GM12878 (cell line): Measurements from ENCODE around the gene GRIN2A. TPM values are rescaled to one million over a fixed set of nuclear protein-coding genes. Genes with fewer than 3 reads are reported as not detected.

Experiments
- ATAC-seq: fragments of 200-7000 bp; cut with Tn5 transposase; 3 replicates; pipeline ENCODE4 v1.9.1; 2020; ENCODE audit warnings: mild to moderate bottlenecking, moderate library complexity
- BruUV-seq: library from RNA; stranded (reverse); fragments of 400-500 nt; replicated peaks from 2 replicates; lab custom pipeline; 2021; lab: Mats Ljungman, UMichigan
- CTCF ChIA-PET: fragments of 300-600 bp; sonication (Branson Sonifier 250); formaldehyde crosslinking; extraction: SDS; loops from one replicate; lab custom pipeline; 2021; ENCODE audit warnings: inconsistent platforms; lab: Yijun Ruan, JAX
- POLR2A ChIA-PET: fragments of 350-600 bp; formaldehyde crosslinking; extraction: SDS; loops from one replicate; lab custom pipeline; 2021; ENCODE audit warnings: inconsistent platforms; lab: Charles Lee
- RAD21 ChIA-PET: fragments of 300-600 bp; sonication (Branson Sonifier 250); formaldehyde crosslinking; loops from one replicate; lab custom pipeline; 2023; ENCODE audit warnings: antibody characterized with exemption; ENCODE audit not compliant: unreplicated experiment; lab: Charles Lee
- SMC1A ChIA-PET: fragments of 300-600 bp; sonication (Branson Sonifier 250); formaldehyde crosslinking; loops from one replicate; lab custom pipeline; 2023; ENCODE audit not compliant: unreplicated experiment, uncharacterized antibody; lab: Charles Lee
- DNase-seq: peaks from one replicate; pipeline ENCODE4 v3.0.0-alpha.2; 2011; ENCODE audit warnings: low read depth, low spot score
- FAIRE-seq: peaks from 3 replicates; lab custom pipeline; 2011; peaks lifted over from hg19 to GRCh38; lab: Jason Lieb, UNC
- H2AFZ ChIP-seq: 2 replicates; pipeline ENCODE4 v1.6.0; 2011; ENCODE audit warnings: low read depth, low read length, control low read depth; ENCODE audit not compliant: control insufficient read depth
- H3K27ac ChIP-seq: 2 replicates; pipeline ENCODE4 v1.5.1; 2011; ENCODE audit warnings: control low read depth; ENCODE audit not compliant: control insufficient read depth, insufficient read depth
- H3K27me3 ChIP-seq, 2 experiments: replicated peaks in 1 of 2; 2 replicates each; pipeline versions ENCODE4 v1.6.0 to v1.6.1; 2011; ENCODE audit warnings: low read length in 1 of 2; ENCODE audit not compliant: control insufficient read depth in 2 of 2, insufficient read depth in 2 of 2
- H3K36me3 ChIP-seq, 2 experiments: 2 replicates each; pipeline ENCODE4 v1.5.1; 2011; ENCODE audit warnings: low read length in 1 of 2; ENCODE audit not compliant: control insufficient read depth in 2 of 2, insufficient read depth in 2 of 2
- H3K4me1 ChIP-seq: 2 replicates; pipeline ENCODE4 v1.6.1; 2011; ENCODE audit warnings: mild to moderate bottlenecking, low read length, moderate library complexity, mixed read lengths; ENCODE audit not compliant: control insufficient read depth, insufficient read depth
- H3K4me2 ChIP-seq: 2 replicates; pipeline ENCODE4 v1.6.0; 2011; ENCODE audit warnings: control low read depth; ENCODE audit not compliant: control insufficient read depth, insufficient read depth
- H3K4me3 ChIP-seq: fragments of 200-600 bp; sonication (generic); 2 replicates; pipeline ENCODE4 v1.5.1; 2016
- H3K79me2 ChIP-seq: 2 replicates; pipeline ENCODE4 v1.6.0; 2011; ENCODE audit warnings: low read length; ENCODE audit not compliant: control insufficient read depth, insufficient read depth
- H3K9ac ChIP-seq: 2 replicates; pipeline ENCODE4 v1.8.0; 2011; ENCODE audit warnings: low read length, control low read depth, mixed read lengths; ENCODE audit not compliant: control insufficient read depth, insufficient read depth
- H3K9me3 ChIP-seq: replicated peaks from 3 replicates; pipeline ENCODE4 v1.5.1; 2011; ENCODE audit warnings: mild to moderate bottlenecking, low read length; ENCODE audit not compliant: control insufficient read depth, insufficient read depth
- H4K20me1 ChIP-seq: 2 replicates; pipeline ENCODE4 v1.6.0; 2011; ENCODE audit not compliant: control insufficient read depth, insufficient read depth
- FOXK2 ChIP-seq: fragments of 450-650 bp; IDR thresholded peaks from 2 replicates; pipeline ENCODE4 v1.6.1; 2017; ENCODE audit warnings: mild to moderate bottlenecking, moderate library complexity
- JUNB ChIP-seq: IDR thresholded peaks from 2 replicates; pipeline ENCODE4 v1.6.1; 2016; ENCODE audit warnings: antibody characterized with exemption, mild to moderate bottlenecking
- MYB ChIP-seq: fragments of 150-350 bp; IDR thresholded peaks from 2 replicates; pipeline ENCODE4 v1.6.1; 2014; ENCODE audit warnings: mild to moderate bottlenecking, low read depth, low read length, borderline replicate concordance
- NKRF ChIP-seq: fragments of 450-650 bp; conservative IDR thresholded peaks from 2 replicates; pipeline ENCODE4 v1.6.1; 2017; ENCODE audit warnings: mild to moderate bottlenecking, moderate library complexity
- POU2F2 ChIP-seq: IDR thresholded peaks from 3 replicates; pipeline ENCODE4 v1.6.1; 2011; ENCODE audit warnings: low read depth, mild to moderate bottlenecking, low read length, borderline replicate concordance
- SKIL ChIP-seq: fragments of 450-650 bp; IDR thresholded peaks from 2 replicates; pipeline ENCODE4 v1.6.1; 2017; ENCODE audit warnings: mild to moderate bottlenecking, low read depth, inconsistent platforms; ENCODE audit not compliant: poor library complexity, severe bottlenecking
- TCF7 ChIP-seq: IDR thresholded peaks from 2 replicates; pipeline ENCODE4 v1.6.1; 2014; ENCODE audit warnings: antibody characterized with exemption, borderline replicate concordance
- USF2 ChIP-seq: IDR thresholded peaks from 2 replicates; pipeline ENCODE4 v1.6.1; 2011; ENCODE audit warnings: low read depth, low read length, improper control_type of control experiment, borderline replicate concordance
- ZNF207 ChIP-seq: fragments of 450-650 bp; IDR thresholded peaks from 2 replicates; pipeline ENCODE4 v1.6.1; 2014; ENCODE audit warnings: antibody characterized with exemption, mild to moderate bottlenecking, borderline replicate concordance
- ZNF592 ChIP-seq: fragments of 450-650 bp; IDR thresholded peaks from 2 replicates; pipeline ENCODE4 v1.6.1; 2017; ENCODE audit warnings: mild to moderate bottlenecking, moderate library complexity
- WGBS: methylation state at CpG from one replicate; pipeline ENCODE4 v1.1.6; 2016; ENCODE audit warnings: low lambda C conversion rate; ENCODE audit not compliant: insufficient replicate concordance, insufficient coverage; ENCODE audit errors: missing lambda C conversion rate; 5-methylcytosine and 5-hydroxymethylcytosine counted together
- in situ Hi-C: fragments of 300-500 bp; cut with MboI; formaldehyde crosslinking; loops from 9 replicates; pipeline ENCODE4 v1.14.3; 2018; ENCODE audit warnings: mixed read lengths
- intact Hi-C: fragments of 100-400 bp; cut with micrococcal nuclease; formaldehyde crosslinking; loops from one replicate; pipeline ENCODE4 v1.14.2; 2022; ENCODE audit not compliant: unreplicated experiment
- polyA plus RNA-seq, 11 experiments: library from polyadenylated mRNA; depleted of rRNA in 4 of 11; unstranded in 6 of 11; stranded (reverse) in 5 of 11; fragments of >200 nt; fragmentation: Nextera tagmentation in 4 of 11; fragmentation: Illumina TruSeq in 1 of 11; extraction: Ambion mirVana in 4 of 11; extraction: Trizol in 1 of 11; gene quantifications; 1 replicate in 1 of 11; 2 replicates in 10 of 11; pipeline versions ENCODE4 v1.2.1 to v1.2.3, GENCODE V29; 2011 to 2016; ENCODE audit warnings: inconsistent platforms in 2 of 11, missing spikeins in 2 of 11, low read depth in 1 of 11
- total RNA-seq, 4 experiments: library from RNA; depleted of rRNA in 3 of 4; stranded (reverse); fragments of >200 nt in 3 of 4; fragmentation: Illumina TruSeq in 1 of 4; extraction: Trizol in 1 of 4; gene quantifications; 2 replicates each; pipeline versions ENCODE4 v1.2.1 to v1.2.3, GENCODE V29; 2013 to 2021
- TF ChIP-seq, protein P1 (sequence below): fragments of 450-650 bp; IDR thresholded peaks from 2 replicates; pipeline ENCODE4 v1.6.1; 2017; ENCODE audit warnings: borderline replicate concordance

Gene GRIN2A
- total and polyA plus RNA-seq, 10 of the 15 experiments (the other 5 are each of a cell fraction or from before 2014, with no cell fraction given): 2.4 to 13.3 (median 7.3) TPM

DNA sequence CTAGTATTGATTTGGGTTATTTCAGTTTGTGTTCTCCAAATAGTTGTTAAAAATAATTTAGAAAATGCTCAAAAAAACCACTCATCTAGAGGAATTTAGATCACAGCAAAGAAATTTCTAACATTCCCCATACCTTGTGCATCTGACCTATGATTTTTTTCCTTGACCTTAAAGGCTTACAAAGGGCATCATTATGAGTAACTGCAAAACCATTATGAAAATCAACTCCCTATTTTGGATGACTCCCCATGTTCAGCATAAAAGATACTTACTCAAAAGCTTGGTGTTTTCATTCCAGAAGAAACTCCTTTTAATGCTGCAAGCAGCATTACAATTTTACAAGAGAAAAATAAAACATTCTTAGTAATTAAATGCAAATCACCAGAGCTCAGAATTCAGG, 83.2 kb downstream of the GRIN2A start (continued):
- TF ChIP-seq ZNF592: no peak
- no peak for TF ChIP-seq NKRF
- TF ChIP-seq USF2: no peak
- TF ChIP-seq JUNB: no peak
- TF ChIP-seq TCF7: no peak

DNA sequence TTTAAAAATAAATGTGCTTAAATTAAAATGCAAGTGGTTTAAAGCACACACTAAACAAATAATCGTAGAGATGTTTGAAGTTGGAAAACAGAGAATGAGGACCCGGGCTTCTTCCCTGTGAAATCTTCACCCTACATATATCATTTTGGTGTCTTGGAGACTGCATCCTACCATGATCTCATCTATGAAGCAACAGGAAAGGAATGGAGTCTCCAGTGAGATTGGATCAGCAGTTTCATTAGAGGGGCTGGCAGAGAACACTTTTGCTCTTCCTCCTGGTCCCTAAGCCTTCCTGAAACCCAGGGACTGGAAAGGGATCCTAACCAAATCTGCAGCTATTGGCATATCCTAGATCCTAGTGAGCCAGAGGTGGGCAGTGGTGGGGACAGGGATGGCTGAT, 85.0 kb downstream of the GRIN2A start:
- Histone ChIP-seq H4K20me1 (no peaks in the 10 kb centered on the region), H3K4me2 (no peak overlapping the region), H3K4me1 (no peaks in the 10 kb centered on the region), H2AFZ (no peak overlapping the region), H3K27ac (no peak overlapping the region), H3K27me3 (no peaks in the 10 kb centered on the region), H3K9ac (no peak overlapping the region), H3K9me3 (no peaks in the 10 kb centered on the region; the same call in 2 of the 3 replicates), H3K4me3 (no peak overlapping the region), H3K36me3 (no peaks in the 10 kb centered on the region), H3K79me2 (no peaks in the 10 kb centered on the region)
- ChIA-PET POLR2A (no interaction called here), SMC1A (no interaction called here), RAD21 (no interaction called here), CTCF (no interaction called here)
- WGBS: 24% methylated on average over 2 of the region's 2 CpGs
- no TSS peak for BruUV-seq
- TF ChIP-seq POU2F2: no peak
- no peak for TF ChIP-seq SKIL
- TF ChIP-seq FOXK2: no peak
- no peak for TF ChIP-seq ZNF207
- no peak for TF ChIP-seq MYB
- TF ChIP-seq, protein P1, sequence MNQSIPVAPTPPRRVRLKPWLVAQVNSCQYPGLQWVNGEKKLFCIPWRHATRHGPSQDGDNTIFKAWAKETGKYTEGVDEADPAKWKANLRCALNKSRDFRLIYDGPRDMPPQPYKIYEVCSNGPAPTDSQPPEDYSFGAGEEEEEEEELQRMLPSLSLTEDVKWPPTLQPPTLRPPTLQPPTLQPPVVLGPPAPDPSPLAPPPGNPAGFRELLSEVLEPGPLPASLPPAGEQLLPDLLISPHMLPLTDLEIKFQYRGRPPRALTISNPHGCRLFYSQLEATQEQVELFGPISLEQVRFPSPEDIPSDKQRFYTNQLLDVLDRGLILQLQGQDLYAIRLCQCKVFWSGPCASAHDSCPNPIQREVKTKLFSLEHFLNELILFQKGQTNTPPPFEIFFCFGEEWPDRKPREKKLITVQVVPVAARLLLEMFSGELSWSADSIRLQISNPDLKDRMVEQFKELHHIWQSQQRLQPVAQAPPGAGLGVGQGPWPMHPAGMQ: no peak
- intact Hi-C loops (no loop called here), in situ Hi-C loops (no loop called here)
- ATAC-seq (no peak), DNase-seq (no peak), FAIRE-seq (no peak)
